Hematopoietic multipotent progenitor cell (in vitro differentiated cells): ENCODE results near the gene DIPK1B. TPM values are rescaled to one million over a fixed set of nuclear protein-coding genes. Genes with fewer than 3 reads are reported as not detected.
"Not testable (repeated sequence)": the region's sequence is repeated elsewhere in the genome, so short reads cannot be mapped to it uniquely, and the experiment has no call there.

Source experiments
- DNase-seq, 3 donors: peaks; one replicate each; pipeline ENCODE4 v3.0.0-alpha.2; 2011 to 2015; ENCODE audit warnings: low read depth in 2 of 3, low spot score in 2 of 3
- total RNA-seq: library from RNA; depleted of rRNA; stranded (reverse); fragments of >200 nt; gene quantifications from one replicate; pipeline ENCODE4 v1.2.3, GENCODE V29; 2012

The DIPK1B gene
- total RNA-seq, 1 donor, result 227 TPM

- DNase-seq, result no peak
Measured at GRCh38 chr9:136697146-136697820, 15.1 kb upstream of the DIPK1B start.

GRCh38 chr9:136697821-136698526 lies 14.4 kb upstream of the DIPK1B start:
- DNase-seq, result no peak

DNA sequence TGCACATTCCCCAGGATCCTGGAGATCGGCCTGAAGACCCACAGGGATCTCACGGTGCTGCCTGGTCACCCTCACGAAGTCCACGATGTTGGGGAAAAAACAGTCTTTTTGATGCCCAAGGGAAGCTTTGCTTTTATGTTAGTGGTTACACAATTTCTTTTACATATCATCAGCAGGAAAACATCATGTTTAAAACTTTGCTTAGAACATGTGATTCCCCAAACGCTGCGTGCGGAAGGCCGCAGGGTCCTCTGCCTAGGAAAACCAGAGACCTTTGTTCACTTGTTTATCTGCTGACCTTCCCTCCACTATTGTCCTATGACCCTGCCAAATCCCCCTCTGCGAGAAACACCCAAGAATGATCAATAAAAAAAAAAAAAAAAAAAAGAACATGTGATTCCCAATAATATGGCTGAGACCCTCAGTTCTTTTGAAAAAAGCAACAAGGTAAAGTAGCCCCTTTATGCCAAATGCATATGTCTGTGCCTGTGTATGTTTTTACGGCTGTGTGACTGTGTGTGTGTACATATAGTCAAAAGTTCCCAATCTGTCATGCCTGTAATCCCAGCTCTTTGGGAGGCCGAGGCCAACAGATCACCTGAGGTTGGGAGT lies 13.6 kb upstream of the DIPK1B start:
- no peak for DNase-seq

DNA sequence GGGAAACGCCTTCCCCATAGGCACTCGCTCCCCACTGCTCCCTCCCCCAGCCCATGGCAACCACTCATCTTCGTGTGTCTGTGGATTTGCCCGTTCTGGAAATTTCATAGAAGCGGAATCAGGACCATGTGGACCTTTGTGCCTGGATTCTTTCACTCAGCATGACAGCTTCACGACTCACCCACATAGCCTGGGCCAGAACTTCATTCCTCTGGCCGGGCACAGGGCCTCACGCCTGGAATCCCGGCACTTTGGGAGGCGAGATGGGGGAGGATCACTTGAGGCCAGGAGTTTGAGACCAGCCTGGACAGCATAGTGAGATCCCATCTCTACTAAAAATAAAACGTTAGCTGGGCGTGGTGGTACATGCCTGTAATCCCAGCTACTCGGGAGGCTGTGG lies 12.1 kb upstream of the DIPK1B start:
- DNase-seq, result no peak

- DNase-seq, result peak; percentile 29 to 91 (median 84)
Measured at GRCh38 chr9:136700959-136701667, 11.3 kb upstream of the DIPK1B start.

DNA sequence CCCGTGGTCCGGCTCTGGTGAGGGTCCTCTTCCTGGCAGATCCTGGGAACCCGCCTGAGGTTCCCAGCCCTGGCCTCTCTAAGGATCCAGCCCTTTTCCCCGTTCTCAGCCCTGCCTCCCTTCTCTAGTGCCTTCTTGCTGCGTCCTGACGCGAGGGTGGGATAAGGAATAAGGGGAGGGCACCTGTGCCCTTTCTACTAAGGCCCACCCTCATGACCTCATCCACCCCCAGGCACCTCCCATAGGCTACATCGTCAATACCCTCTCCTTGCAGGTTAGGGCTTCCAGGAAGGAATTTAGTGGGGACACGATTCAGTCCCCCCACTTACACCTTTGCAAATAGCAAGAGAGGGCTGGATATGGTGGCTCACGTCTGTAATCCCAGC lies 10.7 kb upstream of the DIPK1B start:
- peak in 1 of 3 donors; percentile 56 for DNase-seq

GRCh38 chr9:136703276-136703860 lies 9.0 kb upstream of the DIPK1B start:
- peak in 2 of 3 donors; percentile 81 to 88 for DNase-seq

GRCh38 chr9:136704741-136705140 lies 7.6 kb upstream of the DIPK1B start:
- not testable (repeated sequence) for DNase-seq

DNA sequence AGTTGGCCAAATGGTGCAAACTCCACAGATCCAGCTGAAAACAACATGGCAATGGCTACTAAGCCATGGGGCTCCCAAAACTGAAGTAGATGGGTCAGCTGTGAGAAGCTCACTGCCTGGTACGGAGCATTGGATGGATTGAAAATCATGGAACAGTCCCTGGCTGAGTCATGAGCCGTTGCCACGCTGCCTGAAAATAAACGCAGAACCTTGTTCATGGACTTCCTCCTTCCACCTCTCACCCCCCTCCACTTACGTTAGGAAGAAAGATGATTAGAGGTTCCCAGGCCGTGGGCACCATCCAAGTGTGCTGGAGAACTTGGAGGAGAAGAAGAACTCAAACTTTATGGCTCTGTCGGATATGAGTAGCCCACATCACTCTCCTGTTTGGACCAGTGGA lies 6.8 kb upstream of the DIPK1B start:
- no peak for DNase-seq

GRCh38 chr9:136707011-136707410 lies 5.4 kb upstream of the DIPK1B start:
- no peak for DNase-seq

- DNase-seq, result no peak
Measured at GRCh38 chr9:136707849-136708517, 4.4 kb upstream of the DIPK1B start.

GRCh38 chr9:136709454-136710109 lies 2.8 kb upstream of the DIPK1B start:
- DNase-seq, result no peak

DNA sequence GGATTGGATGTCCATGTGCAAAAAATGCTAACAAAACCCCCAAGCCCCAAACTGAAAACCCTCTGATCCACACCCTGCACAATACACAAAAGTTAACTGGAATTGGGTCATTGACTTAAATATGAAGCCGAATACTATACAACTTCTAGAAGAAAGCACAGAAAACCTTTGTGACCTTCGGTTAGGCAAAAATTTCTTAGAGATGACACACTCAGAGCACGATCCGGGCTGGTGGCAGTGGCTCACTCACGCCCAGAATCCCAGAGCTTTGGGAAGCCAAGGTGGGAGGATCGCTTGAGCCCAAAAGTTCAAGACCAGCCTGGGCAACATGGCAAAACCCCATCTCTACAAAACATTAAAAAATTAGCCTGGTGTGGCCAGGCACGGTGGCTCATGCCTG lies 1.8 kb upstream of the DIPK1B start:
- DNase-seq, result no peak

DNA sequence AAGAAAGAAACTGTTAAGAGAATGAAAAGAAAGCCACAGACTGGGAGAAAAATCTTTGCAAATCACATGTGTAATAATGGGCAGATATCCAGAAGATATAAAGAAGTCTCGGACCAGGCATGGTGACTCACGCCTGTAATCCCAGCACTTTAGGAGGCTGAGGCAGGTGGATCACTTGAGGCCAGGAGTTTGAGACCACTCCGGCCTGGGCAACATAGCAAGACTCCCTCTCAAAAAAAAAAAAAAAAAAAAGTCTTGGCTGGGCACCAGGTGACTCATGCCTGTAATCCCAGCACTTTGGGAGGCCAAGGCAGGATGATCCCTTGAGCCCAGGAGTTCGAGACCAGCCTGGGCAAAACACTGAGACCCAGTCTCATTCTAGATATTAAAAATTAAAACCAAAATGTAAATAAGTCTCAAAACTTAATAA lies 1.1 kb upstream of the DIPK1B start:
- DNase-seq, result not testable (repeated sequence)

DNA sequence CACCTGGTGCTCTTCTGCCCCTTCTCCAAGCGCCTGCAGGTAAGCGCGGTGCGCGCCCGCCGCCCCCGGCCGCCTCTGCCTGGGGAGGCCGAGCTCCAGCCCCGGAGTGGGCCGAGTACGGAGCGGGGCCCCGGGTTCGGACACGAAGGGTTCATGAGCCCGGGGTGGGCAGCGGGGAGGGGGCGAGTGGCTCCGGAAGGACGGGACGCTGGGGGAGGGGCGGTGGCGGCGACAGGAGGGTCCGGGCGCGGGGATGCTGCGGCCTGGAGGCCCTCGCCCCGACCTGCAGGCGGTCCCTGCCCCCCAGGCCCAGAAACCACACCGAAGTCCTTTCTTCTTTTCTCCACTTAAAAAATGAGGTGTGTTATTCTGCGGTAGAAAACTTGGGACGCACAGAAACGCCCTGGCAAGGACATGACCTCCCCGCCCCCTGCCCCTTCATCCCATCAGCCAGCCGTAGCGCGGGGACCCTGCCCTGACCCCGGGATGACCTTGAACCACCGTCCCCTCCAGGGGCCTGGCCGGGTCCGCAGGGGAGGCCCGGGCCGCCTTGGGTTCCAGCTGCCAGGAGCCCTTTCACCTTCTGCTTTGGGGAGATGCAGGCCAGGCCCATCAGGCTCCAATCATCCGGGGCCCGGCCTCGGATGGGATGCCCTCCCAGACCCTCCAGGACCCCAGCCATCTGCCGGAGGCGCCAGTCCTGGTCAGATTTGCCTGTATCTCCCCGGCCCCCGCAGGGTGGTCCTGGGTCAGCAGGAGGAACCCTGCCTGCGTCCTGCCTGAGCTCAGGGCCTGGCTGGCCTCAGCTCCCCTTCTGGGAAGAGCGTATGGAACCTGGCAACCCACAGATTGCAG lies 545 bp downstream of the DIPK1B start:
- no peak for DNase-seq

GRCh38 chr9:136713550-136713949 lies 1.2 kb downstream of the DIPK1B start:
- peak in 1 of 3 donors; percentile 56 for DNase-seq

GRCh38 chr9:136714096-136714892 lies 1.9 kb downstream of the DIPK1B start:
- DNase-seq, result peak in 2 of 3 donors; percentile 85 to 92

DNA sequence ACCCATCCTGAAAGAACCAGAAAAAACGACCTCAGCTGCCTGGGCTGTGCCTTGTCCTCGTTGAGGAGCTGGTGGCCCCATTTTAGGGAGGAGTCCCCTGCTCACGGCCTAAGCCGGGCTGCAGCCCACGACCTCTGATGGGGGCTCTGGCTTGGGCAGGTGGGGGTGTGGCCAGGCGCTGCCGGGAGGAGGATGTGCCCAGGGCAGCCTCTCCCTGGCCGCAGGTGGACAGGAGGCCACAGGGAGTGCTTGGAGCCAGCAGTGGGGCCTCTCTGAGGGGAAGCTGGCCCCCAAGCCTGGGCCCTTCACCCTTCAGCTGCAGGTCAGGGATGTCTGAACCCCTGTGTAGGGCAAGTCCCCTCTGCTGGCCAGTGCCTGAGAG lies 2.5 kb downstream of the DIPK1B start:
- no peak for DNase-seq
